H1 (cell line): ENCODE data around the gene PRR12. TPM values are rescaled to one million over a fixed set of nuclear protein-coding genes. Genes with fewer than 3 reads are reported as not detected.

Experiments used
- CTCF ChIA-PET: fragments of 300-600 bp; sonication (Branson Sonifier 250); formaldehyde crosslinking; loops from one replicate; lab custom pipeline; 2021; ENCODE audit not compliant: partially characterized antibody; lab: Charles Lee
- POLR2A ChIA-PET: fragments of 300-600 bp; sonication (Branson Sonifier 250); formaldehyde crosslinking; loops from one replicate; lab custom pipeline; 2021; ENCODE audit warnings: inconsistent platforms; ENCODE audit not compliant: partially characterized antibody; lab: Charles Lee
- DNase-seq, 2 experiments: peaks; one replicate each; pipeline versions ENCODE4 v3.0.0 to v3.0.0-alpha.2; 2010 to 2022; ENCODE audit warnings: low spot score in 2 of 2, low read depth in 1 of 2, mixed read lengths in 1 of 2
- FAIRE-seq: peaks from 2 replicates; lab custom pipeline; 2011; peaks lifted over from hg19 to GRCh38; lab: Jason Lieb, UNC
- H2AFZ ChIP-seq: 2 replicates; pipeline ENCODE4 v1.8.1; 2012; ENCODE audit warnings: low read length, inconsistent platforms
- H2AK5ac ChIP-seq: 2 replicates; pipeline ENCODE4 v1.6.1; 2013; ENCODE audit warnings: low read depth, low read length
- H2BK120ac ChIP-seq: replicated peaks from 2 replicates; pipeline ENCODE3; 2013; ENCODE audit warnings: low read depth, low read length, inconsistent platforms
- H2BK12ac ChIP-seq: 2 replicates; pipeline ENCODE4 v1.6.1; 2013; ENCODE audit warnings: low read depth, low read length
- H2BK15ac ChIP-seq: 2 replicates; pipeline ENCODE4 v1.6.1; 2013; ENCODE audit warnings: low read length
- H2BK20ac ChIP-seq: 2 replicates; pipeline ENCODE4 v1.6.1; 2013; ENCODE audit warnings: low read length
- H2BK5ac ChIP-seq: 2 replicates; pipeline ENCODE4 v1.6.1; 2013; ENCODE audit warnings: low read depth, low read length
- H3K14ac ChIP-seq: 2 replicates; pipeline ENCODE4 v1.6.1; 2013; ENCODE audit warnings: inconsistent platforms; ENCODE audit not compliant: insufficient read length
- H3K18ac ChIP-seq: 2 replicates; pipeline ENCODE4 v1.6.1; 2013; ENCODE audit warnings: low read length; ENCODE audit errors: extremely low read depth
- H3K23ac ChIP-seq: 2 replicates; pipeline ENCODE4 v1.6.1; 2013; ENCODE audit warnings: inconsistent platforms; ENCODE audit not compliant: insufficient read length
- H3K23me2 ChIP-seq: 2 replicates; pipeline ENCODE4 v1.6.1; 2013; ENCODE audit warnings: low read depth, low read length
- H3K27ac ChIP-seq: 2 replicates; pipeline ENCODE4 v1.6.1; 2011; ENCODE audit warnings: low read depth, low read length, inconsistent platforms
- H3K27me3 ChIP-seq, 4 experiments: replicated peaks in 1 of 4; 1 replicate in 1 of 4; 2 replicates in 3 of 4; pipeline versions ENCODE4 v1.6.1 to v1.8.1; 2011 to 2013; ENCODE audit warnings: low read length in 3 of 4, mild to moderate bottlenecking in 3 of 4, inconsistent platforms in 2 of 4, mixed read lengths in 2 of 4, moderate library complexity in 1 of 4; ENCODE audit not compliant: control insufficient read depth in 3 of 4, insufficient read depth in 3 of 4; ENCODE audit errors: extremely low read depth in 1 of 4
- H3K36me3 ChIP-seq, 4 experiments: 2 replicates each; pipeline versions ENCODE4 v1.6.1 to v1.8.1; 2011 to 2013; ENCODE audit warnings: mild to moderate bottlenecking in 4 of 4, low read length in 3 of 4, moderate library complexity in 2 of 4, control low read depth in 1 of 4, inconsistent platforms in 1 of 4; ENCODE audit not compliant: insufficient read depth in 4 of 4, control insufficient read depth in 2 of 4
- H3K4ac ChIP-seq: replicated peaks from 2 replicates; pipeline ENCODE3; 2013; ENCODE audit warnings: low read length, low read depth, mixed read lengths, inconsistent platforms; ENCODE audit not compliant: insufficient read length
- H3K4me1 ChIP-seq, 4 experiments: replicated peaks in 1 of 4; 1 replicate in 1 of 4; 2 replicates in 3 of 4; pipeline versions ENCODE4 v1.6.1 to v1.8.1; 2011 to 2013; ENCODE audit warnings: low read length in 3 of 4, inconsistent platforms in 2 of 4, mixed read lengths in 1 of 4; ENCODE audit not compliant: insufficient read depth in 4 of 4, control insufficient read depth in 3 of 4
- H3K4me2 ChIP-seq, 2 experiments: 2 replicates each; pipeline versions ENCODE4 v1.6.1 to v1.8.1; 2011 to 2013; ENCODE audit warnings: low read depth in 2 of 2, low read length in 2 of 2, control low read depth in 1 of 2, inconsistent platforms in 1 of 2, mild to moderate bottlenecking in 1 of 2; ENCODE audit not compliant: insufficient read depth in 1 of 2
- H3K4me3 ChIP-seq, 4 experiments: fragments of 200-600, 300-600 bp in 1 of 4; sonication (generic), shearing (Covaris generic), sonication (Bioruptor Twin) in 1 of 4; 2 replicates each; pipeline versions ENCODE4 v1.5.1 to v1.8.1; 2011 to 2016; ENCODE audit warnings: low read length in 4 of 4, low read depth in 3 of 4, control low read depth in 2 of 4, inconsistent platforms in 2 of 4, mild to moderate bottlenecking in 2 of 4, mixed read lengths in 1 of 4, moderate library complexity in 1 of 4; ENCODE audit not compliant: insufficient read depth in 2 of 4; ENCODE audit errors: extremely low read depth in 1 of 4
- H3K56ac ChIP-seq: replicated peaks from 2 replicates; pipeline ENCODE3; 2013; ENCODE audit warnings: low read depth, mild to moderate bottlenecking, mixed read lengths, low read length, inconsistent platforms; ENCODE audit not compliant: insufficient read length
- H3K79me1 ChIP-seq: 2 replicates; pipeline ENCODE4 v1.6.1; 2013; ENCODE audit warnings: low read depth, low read length, control low read depth
- H3K79me2 ChIP-seq, 2 experiments: 2 replicates each; pipeline versions ENCODE4 v1.6.1 to v1.8.1; 2012 to 2013; ENCODE audit warnings: low read length in 2 of 2, mild to moderate bottlenecking in 2 of 2, inconsistent platforms in 1 of 2; ENCODE audit not compliant: insufficient read depth in 2 of 2, control insufficient read depth in 1 of 2
- H3K9ac ChIP-seq, 4 experiments: replicated peaks in 1 of 4; 1 replicate in 1 of 4; 2 replicates in 3 of 4; pipeline versions ENCODE4 v1.6.1 to v1.8.1; 2011 to 2013; ENCODE audit warnings: low read depth in 3 of 4, low read length in 3 of 4, control low read depth in 2 of 4, mild to moderate bottlenecking in 2 of 4, moderate library complexity in 2 of 4, inconsistent platforms in 1 of 4; ENCODE audit errors: extremely low read depth in 1 of 4
- H3K9me3 ChIP-seq, 2 experiments: 2 replicates each; pipeline versions ENCODE4 v1.6.1 to v1.8.1; 2012 to 2013; ENCODE audit warnings: mild to moderate bottlenecking in 2 of 2, moderate library complexity in 2 of 2, control low read depth in 1 of 2, inconsistent platforms in 1 of 2, low read depth in 1 of 2, low read length in 1 of 2, mixed read lengths in 1 of 2; ENCODE audit not compliant: insufficient read depth in 2 of 2
- H4K20me1 ChIP-seq, 2 experiments: replicated peaks in 1 of 2; 2 replicates each; pipeline versions ENCODE3 to v1.8.1; 2011 to 2013; ENCODE audit warnings: inconsistent platforms in 2 of 2, low read length in 2 of 2, mild to moderate bottlenecking in 1 of 2; ENCODE audit not compliant: insufficient read depth in 2 of 2, control insufficient read depth in 1 of 2
- H4K5ac ChIP-seq: 2 replicates; pipeline ENCODE4 v1.6.1; 2013; ENCODE audit warnings: low read length, low read depth, mixed read lengths, inconsistent platforms; ENCODE audit not compliant: insufficient read length
- H4K8ac ChIP-seq: 2 replicates; pipeline ENCODE4 v1.8.0; 2013; ENCODE audit warnings: mild to moderate bottlenecking, moderate library complexity, low read length, inconsistent platforms; ENCODE audit not compliant: insufficient read depth; ENCODE audit errors: extremely low read depth
- H4K91ac ChIP-seq: replicated peaks from 2 replicates; pipeline ENCODE3; 2013; ENCODE audit warnings: low read length, mixed read lengths, inconsistent platforms; ENCODE audit not compliant: insufficient read length
- CTCF ChIP-seq, 3 experiments: IDR thresholded peaks; 1 replicate in 2 of 3; 2 replicates in 1 of 3; pipeline versions ENCODE4 v1.5.1 to v1.6.1; 2011; ENCODE audit warnings: low read length in 3 of 3, mild to moderate bottlenecking in 3 of 3, inconsistent platforms in 2 of 3, low read depth in 1 of 3, moderate library complexity in 1 of 3; ENCODE audit not compliant: insufficient read depth in 1 of 3; ENCODE audit errors: control extremely low read depth in 1 of 3
- GABPA ChIP-seq: IDR thresholded peaks from 2 replicates; pipeline ENCODE4 v1.6.1; 2011; ENCODE audit warnings: mild to moderate bottlenecking, low read length, moderate library complexity, borderline replicate concordance; ENCODE audit not compliant: insufficient read depth
- JUN ChIP-seq: IDR thresholded peaks from 2 replicates; pipeline ENCODE4 v1.6.1; 2011; ENCODE audit warnings: low read depth, mild to moderate bottlenecking, improper control_type of control experiment, low read length
- JUND ChIP-seq: IDR thresholded peaks from 2 replicates; pipeline ENCODE4 v1.6.1; 2011; ENCODE audit warnings: mild to moderate bottlenecking, improper control_type of control experiment, low read length
- MAFK ChIP-seq: IDR thresholded peaks from 2 replicates; pipeline ENCODE4 v1.6.1; 2012; ENCODE audit warnings: low read depth, mild to moderate bottlenecking, improper control_type of control experiment, low read length
- RAD21 ChIP-seq, 2 experiments: IDR thresholded peaks in 1 of 2; conservative IDR thresholded peaks in 1 of 2; 2 replicates each; pipeline ENCODE4 v1.6.1; 2011; ENCODE audit warnings: low read depth in 2 of 2, low read length in 2 of 2, improper control_type of control experiment in 1 of 2, inconsistent platforms in 1 of 2, mild to moderate bottlenecking in 1 of 2, moderate library complexity in 1 of 2
- SIN3A ChIP-seq, 2 experiments: IDR thresholded peaks in 1 of 2; conservative IDR thresholded peaks in 1 of 2; 2 replicates each; pipeline ENCODE4 v1.6.1; 2011 to 2012; ENCODE audit warnings: low read length in 2 of 2, improper control_type of control experiment in 1 of 2, low read depth in 1 of 2, mild to moderate bottlenecking in 1 of 2
- WGBS, 2 experiments: shearing (Covaris generic) in 1 of 2; methylation state at CpG; one replicate each; pipeline versions ENCODE4 v1.1.6 to v1.1.7; 2013 to 2015; ENCODE audit warnings: low lambda C conversion rate in 2 of 2, mixed read lengths in 2 of 2, inconsistent platforms in 1 of 2, low coverage in 1 of 2, missing lambda C conversion rate in 1 of 2; ENCODE audit not compliant: insufficient replicate concordance in 2 of 2, insufficient coverage in 1 of 2, insufficient read length in 1 of 2; ENCODE audit errors: extremely low coverage in 1 of 2, missing lambda C conversion rate in 1 of 2; 5-methylcytosine and 5-hydroxymethylcytosine counted together
- polyA plus RNA-seq, 7 experiments: library from polyadenylated mRNA; depleted of rRNA in 3 of 7; stranded (reverse) in 5 of 7; unstranded in 2 of 7; fragments of >200 nt in 5 of 7; fragments of 200-250 nt in 2 of 7; gene quantifications; 1 replicate in 5 of 7; 2 replicates in 1 of 7; 4 replicates in 1 of 7; pipeline versions ENCODE4 v1.2.1 to v1.2.3, GENCODE V29; 2011 to 2013; ENCODE audit warnings: missing spikeins in 2 of 7, mixed read lengths in 2 of 7
- total RNA-seq: library from RNA; stranded (reverse); fragmentation: NEBNext Ultra II Directional; extraction: Animal tissue kit (Norgen Biotek cat#: 25700); gene quantifications from 2 replicates; pipeline ENCODE4 v1.2.1, GENCODE V29; 2021

Gene PRR12
- total and polyA plus RNA-seq, 2 of the 8 experiments (the other 6 are each of a cell fraction or from before 2014, with no cell fraction given) = 2.5 to 59.4 TPM

DNA sequence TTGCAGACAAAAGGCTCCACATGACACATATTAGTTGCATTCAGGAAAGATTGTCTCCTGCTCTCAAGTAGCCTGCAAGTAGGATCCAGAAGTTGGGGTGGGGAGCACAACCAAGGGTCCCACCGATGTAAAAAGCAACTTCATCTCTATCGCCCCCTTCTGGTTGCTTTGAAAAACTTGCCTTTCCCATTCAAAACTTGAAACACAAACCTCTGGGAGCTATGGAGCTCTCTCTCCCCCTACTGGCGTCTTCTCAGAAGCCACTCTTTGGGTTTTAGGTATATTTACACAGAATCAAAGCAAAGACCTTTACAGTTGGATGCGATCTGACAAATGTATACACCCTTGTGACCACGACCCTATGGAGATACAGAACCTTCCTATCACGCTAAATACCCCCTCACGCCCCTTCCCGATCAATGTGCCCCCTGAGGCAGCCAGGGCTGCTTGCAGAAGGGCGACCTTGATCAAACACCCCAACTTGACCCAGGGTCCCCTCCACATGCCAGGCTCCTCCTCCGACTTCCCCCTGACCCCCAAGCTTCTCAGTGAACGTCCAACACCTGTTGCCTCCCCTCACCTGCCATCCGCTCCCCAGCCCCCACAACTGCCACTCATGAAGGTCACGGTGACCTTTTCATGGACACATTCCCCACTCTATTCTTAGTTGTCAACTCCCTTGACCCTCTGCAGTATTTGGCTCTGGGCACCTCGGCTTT lies 20.7 kb upstream of the PRR12 start:
- Histone ChIP-seq H3K79me1 (peaks cover 2% of the 10 kb centered on the region; the same call in 1 of the 2 replicates), H3K27ac (no peak overlapping the region), H3K4me1 (peaks cover 2 to 5% (median 4%) of the 10 kb centered on the region in 4 experiments; a peak in 5 of 7 replicates), H4K5ac (no peak overlapping the region), H4K91ac (no peak overlapping the region), H3K18ac (no peak overlapping the region), H3K9ac (no peak overlapping the region), H3K14ac (no peak overlapping the region), H2BK20ac (no peak overlapping the region), H3K79me2 (peaks cover 0 to 35% of the 10 kb centered on the region in 2 experiments; a peak in 3 of 4 replicates), H2BK5ac (no peak overlapping the region)
- CTCF ChIA-PET = interaction anchor here (0.5 to 8.1 kb wide), 39 partner anchors 11 to 1286 kb away, joined by 3 to 240 read pairs (median 4); partner anchors contain the start of genes FCGRT, FLT3LG, NOSIP and PRR12
- no peak for TF ChIP-seq MAFK
- TF ChIP-seq CTCF (IDR thresholded peaks at IDR 0.05; ENCODE audit: control extremely low read depth in 1 of 3, insufficient read depth in 1 of 3, low read depth in 1 of 3, low read length in 3 of 3) = peak; percentile 35 to 99 (median 99)
- 0 out of 4 replicates have a peak, but pooled peaks of 1 of the 2 experiments have one; percentile 40 for TF ChIP-seq SIN3A (conservative IDR thresholded peaks at IDR 0.05 in 1 of 2, IDR thresholded peaks at IDR 0.05 in 1 of 2; ENCODE audit: low read depth in 1 of 2, low read length in 2 of 2)
- peak; percentile 66 for TF ChIP-seq JUND
- TF ChIP-seq GABPA = peak; percentile 15; the same call in 1 of the 2 replicates
- TF ChIP-seq RAD21 (IDR thresholded peaks at IDR 0.05 in 1 of 2, conservative IDR thresholded peaks at IDR 0.05 in 1 of 2; ENCODE audit: low read depth in 2 of 2, low read length in 2 of 2) = peak; percentile 93 to 95
- TF ChIP-seq JUN = no peak
- TF ChIP-seq, all 59 proteins: peak for 5
- H3K23ac ChIP-seq = no peak overlapping the region
- POLR2A ChIA-PET = interaction anchor here (0.6 to 4.8 kb wide), 18 partner anchors 10 to 293 kb away, joined by 3 to 39 read pairs (median 5); partner anchors contain the start of genes NOSIP, PRRG2, RCN3 and RPS11
- H2AFZ ChIP-seq = no peak overlapping the region
- no peak overlapping the region for H4K8ac ChIP-seq
- H2BK12ac ChIP-seq = no peak overlapping the region
- DNase-seq (peak in 1 of 2 experiments; percentile 70), FAIRE-seq (peak; percentile 94)
- H3K27me3 ChIP-seq = no peaks in the 10 kb centered on the region
- no peaks in the 10 kb centered on the region for H3K9me3 ChIP-seq
- no peak overlapping the region for H3K4ac ChIP-seq
- H2BK15ac ChIP-seq = no peak overlapping the region
- no peak overlapping the region for H2AK5ac ChIP-seq
- peaks cover 8 to 9% of the 10 kb centered on the region in 2 experiments for H4K20me1 ChIP-seq
- no peak overlapping the region for H3K4me3 ChIP-seq
- H3K56ac ChIP-seq = no peak overlapping the region
- peaks cover 0 to 8% (median 4%) of the 10 kb centered on the region in 4 experiments; a peak in 4 of 8 replicates for H3K36me3 ChIP-seq
- peak overlapping the region in 1 of 2 experiments; percentile 44; a peak in 1 of 4 replicates for H3K4me2 ChIP-seq
- H3K23me2 ChIP-seq = no peaks in the 10 kb centered on the region
- no peak overlapping the region for H2BK120ac ChIP-seq
- WGBS, 2 experiments = 32% methylated on average over 14 of the region's 14 CpGs; no CpG with 5 or more reads in 1 of the 2 experiments
